Left renal pelvis (tissue), 4 donors: ENCODE measurements around the gene GLRX3. TPM values are rescaled to one million over a fixed set of nuclear protein-coding genes. Genes with fewer than 3 reads are reported as not detected.

ENCODE experiments used
- polyA plus RNA-seq, 4 donors: library from polyadenylated mRNA; unstranded; fragments of 120-200 nt; gene quantifications; one replicate each; pipeline ENCODE4 v1.2.1, GENCODE V29; 2013; ENCODE audit not compliant: insufficient read length in 4 of 4

The GLRX3 gene
- polyA plus RNA-seq, 4 donors: 67.4 to 98.4 (median 87.7) TPM

Other genes with a start within 250 kb of the GLRX3 start
- 10 to 100 TPM in 1 of 4 donors, 1 to 10 TPM in 3; 1.8 to 47.4 (median 3.6) TPM for gene EBF3, start 172.1 kb upstream of the GLRX3 start, polyA plus RNA-seq
- 1 to 10 TPM; 4.7 to 7.1 (median 5.9) TPM for gene C10orf143, start 25.6 kb upstream of the GLRX3 start, polyA plus RNA-seq